ENCODE results near the gene SULT1E1.

Gene SULT1E1

DNA sequence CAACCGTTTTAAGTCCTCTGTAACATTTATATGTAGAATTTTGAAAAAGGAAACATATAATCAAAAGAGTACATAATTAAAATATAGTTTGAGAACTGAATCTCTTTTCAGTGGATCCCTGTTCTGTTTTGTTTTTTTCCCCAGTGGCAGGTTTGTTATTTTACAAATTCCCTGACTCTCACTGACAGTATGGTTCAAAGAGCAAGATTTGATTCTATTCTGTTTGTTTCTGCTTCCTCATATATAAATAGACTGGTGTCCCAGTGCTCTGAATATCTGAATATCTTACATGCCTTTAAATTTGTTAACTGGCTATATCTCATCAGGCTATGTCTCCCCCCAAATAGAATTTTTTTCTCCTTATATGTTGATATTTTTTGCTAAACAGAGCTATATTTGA is 16.6 kb downstream of the SULT1E1 start:
- no peak overlapping the region for H3K4me3 Mint-ChIP-seq
- TF ChIP-seq, protein P1, sequence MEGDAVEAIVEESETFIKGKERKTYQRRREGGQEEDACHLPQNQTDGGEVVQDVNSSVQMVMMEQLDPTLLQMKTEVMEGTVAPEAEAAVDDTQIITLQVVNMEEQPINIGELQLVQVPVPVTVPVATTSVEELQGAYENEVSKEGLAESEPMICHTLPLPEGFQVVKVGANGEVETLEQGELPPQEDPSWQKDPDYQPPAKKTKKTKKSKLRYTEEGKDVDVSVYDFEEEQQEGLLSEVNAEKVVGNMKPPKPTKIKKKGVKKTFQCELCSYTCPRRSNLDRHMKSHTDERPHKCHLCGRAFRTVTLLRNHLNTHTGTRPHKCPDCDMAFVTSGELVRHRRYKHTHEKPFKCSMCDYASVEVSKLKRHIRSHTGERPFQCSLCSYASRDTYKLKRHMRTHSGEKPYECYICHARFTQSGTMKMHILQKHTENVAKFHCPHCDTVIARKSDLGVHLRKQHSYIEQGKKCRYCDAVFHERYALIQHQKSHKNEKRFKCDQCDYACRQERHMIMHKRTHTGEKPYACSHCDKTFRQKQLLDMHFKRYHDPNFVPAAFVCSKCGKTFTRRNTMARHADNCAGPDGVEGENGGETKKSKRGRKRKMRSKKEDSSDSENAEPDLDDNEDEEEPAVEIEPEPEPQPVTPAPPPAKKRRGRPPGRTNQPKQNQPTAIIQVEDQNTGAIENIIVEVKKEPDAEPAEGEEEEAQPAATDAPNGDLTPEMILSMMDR (IDR thresholded peaks at IDR 0.05) = no peak
- H3K36me3 Mint-ChIP-seq (ENCODE audit: low read depth) = no peaks in the 10 kb centered on the region

DNA sequence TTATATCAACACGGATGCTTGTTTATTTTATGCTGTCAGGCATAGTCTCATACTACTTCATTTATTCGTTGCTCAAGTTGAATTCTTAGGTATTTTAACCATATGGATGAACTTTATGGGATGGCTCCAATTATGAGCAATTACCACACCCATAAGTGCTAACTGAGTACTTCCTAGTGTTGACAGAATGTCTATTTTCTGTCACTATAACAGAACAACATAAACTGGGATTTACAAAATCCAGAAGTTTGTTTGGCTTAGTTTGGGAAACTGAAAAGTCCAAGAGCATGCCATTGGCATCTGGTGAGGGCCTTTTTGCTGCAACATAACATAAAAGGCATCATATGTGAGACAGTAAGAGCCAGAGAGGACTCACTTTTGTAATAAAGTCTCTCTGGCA is 21.0 kb downstream of the SULT1E1 start:
- DNase-seq = no peak
- Mint-ChIP-seq H3K27me3 (ENCODE audit: low read depth, poor library complexity) (no peaks in the 10 kb centered on the region), H3K36me3 (ENCODE audit: low read depth) (no peaks in the 10 kb centered on the region), H3K27ac (no peak overlapping the region), H3K4me1 (no peaks in the 10 kb centered on the region), H3K4me3 (no peak overlapping the region), H3K9me3 (no peaks in the 10 kb centered on the region)
- TF ChIP-seq, protein P1 (IDR thresholded peaks at IDR 0.05) = no peak

More for the DNA sequence above, 16.6 kb downstream of the SULT1E1 start:
- H3K4me1 Mint-ChIP-seq = no peaks in the 10 kb centered on the region
- no peaks in the 10 kb centered on the region for H3K9me3 Mint-ChIP-seq
- no peak overlapping the region for H3K27ac Mint-ChIP-seq
- DNase-seq = no peak
- H3K27me3 Mint-ChIP-seq (ENCODE audit: low read depth, poor library complexity) = no peaks in the 10 kb centered on the region

DNA sequence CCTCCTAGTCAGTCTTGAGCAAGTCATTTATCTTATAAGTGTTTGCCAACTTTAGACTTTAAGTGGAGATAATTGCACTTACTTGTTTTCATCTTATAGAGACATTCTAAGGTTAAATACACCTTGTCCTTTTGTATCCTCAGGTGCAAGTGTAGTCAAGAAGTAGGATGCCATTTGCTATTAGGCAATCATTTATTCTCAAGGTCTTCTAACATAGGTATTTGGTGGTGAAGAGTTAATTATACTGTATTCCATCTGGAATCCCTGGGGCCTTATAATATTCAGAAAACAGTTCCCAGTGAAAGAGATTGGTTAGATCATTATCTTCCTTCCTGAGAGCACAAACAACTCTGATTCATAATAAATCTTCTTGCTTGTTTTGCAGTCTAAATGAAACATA is 23.7 kb downstream of the SULT1E1 start:
- no peaks in the 10 kb centered on the region for H3K27me3 Mint-ChIP-seq (ENCODE audit: low read depth, poor library complexity)
- no peak for DNase-seq
- no peak overlapping the region for H3K4me3 Mint-ChIP-seq
- H3K36me3 Mint-ChIP-seq (ENCODE audit: low read depth) = no peaks in the 10 kb centered on the region
- TF ChIP-seq, protein P1 (IDR thresholded peaks at IDR 0.05) = no peak
- H3K9me3 Mint-ChIP-seq = no peaks in the 10 kb centered on the region
- no peak overlapping the region for H3K27ac Mint-ChIP-seq
- peaks cover 6% of the 10 kb centered on the region for H3K4me1 Mint-ChIP-seq

DNA sequence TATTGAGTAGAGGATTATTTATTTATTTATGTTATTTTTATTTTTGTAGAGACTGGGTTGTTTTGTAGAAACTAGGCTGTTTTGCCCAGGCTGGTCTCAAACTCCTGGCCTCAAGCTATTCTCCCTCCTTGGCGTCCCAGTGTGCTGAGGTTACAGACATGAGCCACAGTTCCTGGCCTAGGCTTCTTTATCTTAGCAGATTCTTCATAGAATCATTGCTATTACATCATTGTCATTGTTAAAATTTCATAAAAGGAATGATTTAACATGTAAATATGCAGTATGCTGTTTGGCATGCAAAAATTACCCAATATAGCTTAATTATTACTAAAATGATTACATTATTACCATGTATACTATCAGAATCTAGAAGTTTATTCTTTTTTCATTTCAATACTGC is 24.2 kb downstream of the SULT1E1 start:
- Mint-ChIP-seq H3K27ac (no peak overlapping the region), H3K36me3 (ENCODE audit: low read depth) (no peaks in the 10 kb centered on the region), H3K4me3 (no peak overlapping the region), H3K9me3 (no peaks in the 10 kb centered on the region), H3K27me3 (ENCODE audit: low read depth, poor library complexity) (no peaks in the 10 kb centered on the region), H3K4me1 (peaks cover 6% of the 10 kb centered on the region)
- TF ChIP-seq, protein P1 (IDR thresholded peaks at IDR 0.05) = no peak
- no peak for DNase-seq

DNA sequence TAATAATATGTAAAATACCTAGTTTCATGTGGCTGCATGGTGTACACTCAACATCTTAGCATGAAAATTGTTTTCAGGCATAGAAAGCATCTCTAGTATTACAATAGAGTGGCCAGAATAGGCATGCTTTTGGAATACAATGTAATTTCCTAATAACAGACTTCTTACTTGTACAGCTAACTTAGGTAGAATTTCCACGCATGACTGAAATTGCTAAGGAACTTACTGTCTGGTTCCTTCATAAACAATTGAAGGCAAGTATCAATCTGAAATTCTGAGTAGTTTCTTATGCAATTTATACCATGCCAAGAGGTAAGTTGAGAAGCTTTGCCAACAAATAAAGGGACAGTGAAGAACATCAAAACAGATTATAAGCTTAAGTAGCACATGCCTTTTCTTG is 26.7 kb downstream of the SULT1E1 start:
- Mint-ChIP-seq H3K4me1 (peaks cover 6% of the 10 kb centered on the region), H3K9me3 (no peaks in the 10 kb centered on the region)
- no peak for DNase-seq

More for the DNA sequence above, 26.7 kb downstream of the SULT1E1 start:
- TF ChIP-seq, protein P1 (IDR thresholded peaks at IDR 0.05) = no peak
- no peak overlapping the region for H3K4me3 Mint-ChIP-seq
- H3K27ac Mint-ChIP-seq = no peak overlapping the region
- no peaks in the 10 kb centered on the region for H3K36me3 Mint-ChIP-seq (ENCODE audit: low read depth)
- no peaks in the 10 kb centered on the region for H3K27me3 Mint-ChIP-seq (ENCODE audit: low read depth, poor library complexity)

Measured in nephron progenitor cell (in vitro differentiated cells).